OCI-LY1 (cell line): ENCODE data around the gene SLCO2A1.

Experiments used
- H2AFZ ChIP-seq: fragments of 200-600 bp; sonication (generic), shearing (Covaris generic); 2 replicates; pipeline ENCODE4 v1.6.0; 2014; ENCODE audit warnings: antibody characterized with exemption, mild to moderate bottlenecking, low read length
- H3F3A ChIP-seq: fragments of 200-600 bp; sonication (generic), shearing (Covaris generic); 2 replicates; pipeline ENCODE4 v1.6.0; 2014; ENCODE audit warnings: mild to moderate bottlenecking, antibody characterized with exemption, low read length, moderate library complexity; ENCODE audit not compliant: insufficient read depth
- H3K27ac ChIP-seq: fragments of 200-600 bp; sonication (generic); 2 replicates; pipeline ENCODE4 v1.5.1; 2014; ENCODE audit warnings: low read length, mixed run types, mild to moderate bottlenecking, low read depth; ENCODE audit not compliant: poor library complexity, severe bottlenecking
- H3K27me3 ChIP-seq: fragments of 200-600 bp; sonication (generic); 2 replicates; pipeline ENCODE4 v1.6.0; 2014; ENCODE audit warnings: antibody characterized with exemption, mild to moderate bottlenecking, low read length, moderate library complexity; ENCODE audit not compliant: insufficient read depth
- H3K36me3 ChIP-seq: fragments of 200-600 bp; sonication (generic); 2 replicates; pipeline ENCODE4 v1.6.1; 2014; ENCODE audit warnings: mild to moderate bottlenecking, antibody characterized with exemption, low read length, moderate library complexity, mixed read lengths; ENCODE audit not compliant: insufficient read depth
- H3K4me1 ChIP-seq: fragments of 200-600 bp; sonication (generic); 2 replicates; pipeline ENCODE4 v1.5.1; 2014; ENCODE audit warnings: mild to moderate bottlenecking, low read length, moderate library complexity; ENCODE audit not compliant: insufficient read depth, severe bottlenecking
- H3K4me2 ChIP-seq: fragments of 200-600 bp; sonication (generic), shearing (Covaris generic); 2 replicates; pipeline ENCODE4 v1.6.1; 2014; ENCODE audit warnings: low read length
- H3K4me3 ChIP-seq: fragments of 200-600 bp; sonication (generic); 2 replicates; pipeline ENCODE4 v1.5.1; 2014; ENCODE audit warnings: low read length, low read depth, mild to moderate bottlenecking, mixed read lengths; ENCODE audit not compliant: poor library complexity, severe bottlenecking
- H3K79me2 ChIP-seq: fragments of 200-600 bp; shearing (Covaris generic); 2 replicates; pipeline ENCODE4 v1.6.1; 2016; ENCODE audit warnings: mixed run types, low read length, mixed read lengths; ENCODE audit not compliant: insufficient read depth
- H3K9ac ChIP-seq: fragments of 200-600 bp; sonication (generic), shearing (Covaris generic); 2 replicates; pipeline ENCODE4 v1.6.1; 2014; ENCODE audit warnings: mild to moderate bottlenecking, low read length, mixed read lengths
- H3K9me2 ChIP-seq: fragments of 200-600 bp; sonication (generic), shearing (Covaris generic); 2 replicates; pipeline ENCODE4 v1.6.1; 2014; ENCODE audit warnings: low read depth, mild to moderate bottlenecking, low read length, mixed read lengths
- H3K9me3 ChIP-seq: fragments of 200-600 bp; shearing (Covaris generic); 2 replicates; pipeline ENCODE4 v1.6.1; 2014; ENCODE audit warnings: low read length, mixed read lengths
- H4K20me1 ChIP-seq: fragments of 200-600 bp; sonication (generic), shearing (Covaris generic); 2 replicates; pipeline ENCODE4 v1.6.0; 2016; ENCODE audit warnings: mild to moderate bottlenecking, low read length; ENCODE audit not compliant: insufficient read depth
- CTCF ChIP-seq: fragments of 200-600 bp; sonication (generic), shearing (Covaris generic); IDR thresholded peaks from 2 replicates; pipeline ENCODE4 v1.5.1; 2017; ENCODE audit warnings: mild to moderate bottlenecking, antibody characterized with exemption, low read length, moderate library complexity, mixed read lengths
- EZH2 ChIP-seq: fragments of 200-600 bp; sonication (generic), shearing (Covaris generic); IDR thresholded peaks from 2 replicates; pipeline ENCODE4 v1.8.0; 2017; ENCODE audit warnings: borderline replicate concordance, mixed run types, mild to moderate bottlenecking, antibody characterized with exemption, low read length, moderate library complexity, mixed read lengths

The SLCO2A1 gene

GRCh38 chr3:133973249-133973980 is 56.3 kb downstream of the SLCO2A1 start:
- H3K36me3 ChIP-seq: no peaks in the 10 kb centered on the region
- H3K4me1 ChIP-seq: no peaks in the 10 kb centered on the region
- no peaks in the 10 kb centered on the region for H3K79me2 ChIP-seq
- H4K20me1 ChIP-seq: no peaks in the 10 kb centered on the region
- H3K27ac ChIP-seq: no peak overlapping the region
- H3K4me2 ChIP-seq: no peak overlapping the region
- H3F3A ChIP-seq: no peaks in the 10 kb centered on the region
- no peaks in the 10 kb centered on the region for H3K9me2 ChIP-seq
- H3K4me3 ChIP-seq: no peak overlapping the region
- H3K27me3 ChIP-seq: no peaks in the 10 kb centered on the region
- no peak overlapping the region for H3K9ac ChIP-seq
- TF ChIP-seq CTCF (no peak), EZH2 (no peak)
- no peak overlapping the region for H2AFZ ChIP-seq
- no peaks in the 10 kb centered on the region for H3K9me3 ChIP-seq

GRCh38 chr3:133972156-133972555 is 57.6 kb downstream of the SLCO2A1 start:
- TF ChIP-seq EZH2 (no peak), CTCF (no peak)
- Histone ChIP-seq H3K36me3 (no peaks in the 10 kb centered on the region), H3K79me2 (no peaks in the 10 kb centered on the region), H3K4me3 (no peak overlapping the region), H3F3A (no peaks in the 10 kb centered on the region), H3K27ac (no peak overlapping the region), H3K9me2 (no peaks in the 10 kb centered on the region), H3K27me3 (no peaks in the 10 kb centered on the region), H3K9ac (no peak overlapping the region), H4K20me1 (no peaks in the 10 kb centered on the region), H2AFZ (no peak overlapping the region), H3K9me3 (no peaks in the 10 kb centered on the region), H3K4me2 (no peak overlapping the region), H3K4me1 (no peaks in the 10 kb centered on the region)

GRCh38 chr3:133970916-133971315 is 58.8 kb downstream of the SLCO2A1 start:
- Histone ChIP-seq H3F3A (no peaks in the 10 kb centered on the region), H3K9ac (no peak overlapping the region), H3K9me3 (no peaks in the 10 kb centered on the region), H3K36me3 (no peaks in the 10 kb centered on the region), H3K9me2 (no peaks in the 10 kb centered on the region), H3K79me2 (no peaks in the 10 kb centered on the region), H3K27me3 (no peaks in the 10 kb centered on the region), H4K20me1 (no peaks in the 10 kb centered on the region), H2AFZ (no peak overlapping the region), H3K4me3 (no peak overlapping the region), H3K27ac (no peak overlapping the region), H3K4me1 (no peaks in the 10 kb centered on the region), H3K4me2 (no peak overlapping the region)
- TF ChIP-seq EZH2 (no peak), CTCF (no peak)
